Neuronal stem cell (in vitro differentiated cells): ENCODE measurements around the gene FETUB.

Experiments
- DNase-seq: peaks from one replicate; pipeline ENCODE4 v3.0.0-alpha.2; 2013; ENCODE audit warnings: low spot score
- H2AFZ ChIP-seq: one replicate; pipeline ENCODE4 v1.6.1; 2013; ENCODE audit warnings: mild to moderate bottlenecking, low read length, inconsistent platforms
- H2AK5ac ChIP-seq: 2 replicates; pipeline ENCODE4 v1.6.1; 2013; ENCODE audit warnings: low read depth, mild to moderate bottlenecking, inconsistent platforms, low read length, moderate library complexity, mixed read lengths
- H2BK120ac ChIP-seq: 2 replicates; pipeline ENCODE4 v1.6.1; 2013; ENCODE audit warnings: low read depth, mild to moderate bottlenecking, inconsistent platforms, low read length, moderate library complexity, mixed read lengths
- H2BK12ac ChIP-seq: one replicate; pipeline ENCODE4 v1.6.1; 2013; ENCODE audit warnings: low read length, inconsistent platforms
- H2BK15ac ChIP-seq: 2 replicates; pipeline ENCODE4 v1.6.1; 2013; ENCODE audit warnings: mild to moderate bottlenecking, low read length, inconsistent platforms, mixed read lengths
- H2BK5ac ChIP-seq: one replicate; pipeline ENCODE4 v1.6.1; 2013; ENCODE audit warnings: inconsistent platforms, mild to moderate bottlenecking, low read length, moderate library complexity
- H3K14ac ChIP-seq: one replicate; pipeline ENCODE4 v1.6.1; 2013; ENCODE audit warnings: low read length, inconsistent platforms
- H3K18ac ChIP-seq: 2 replicates; pipeline ENCODE4 v1.6.1; 2013; ENCODE audit warnings: low read length, inconsistent platforms
- H3K23ac ChIP-seq: 2 replicates; pipeline ENCODE4 v1.6.1; 2013; ENCODE audit warnings: low read depth, mild to moderate bottlenecking, mixed read lengths, low read length, inconsistent platforms; ENCODE audit not compliant: poor library complexity
- H3K27ac ChIP-seq: replicated peaks from 3 replicates; pipeline ENCODE4 v1.5.1; 2013; ENCODE audit warnings: low read length, inconsistent platforms
- H3K27me3 ChIP-seq, 3 experiments: 2 replicates each; pipeline ENCODE4 v1.6.1; 2013; ENCODE audit warnings: low read length in 3 of 3, mild to moderate bottlenecking in 2 of 3, inconsistent platforms in 1 of 3, low read depth in 1 of 3, mixed read lengths in 1 of 3, moderate library complexity in 1 of 3; ENCODE audit not compliant: control insufficient read depth in 3 of 3, insufficient read depth in 3 of 3
- H3K36me3 ChIP-seq, 2 donors: replicated peaks in 1 of 2; 2 replicates each; pipeline ENCODE4 v1.6.1; 2013; ENCODE audit warnings: low read length in 2 of 2; ENCODE audit not compliant: control insufficient read depth in 2 of 2, insufficient read depth in 2 of 2
- H3K4ac ChIP-seq: 2 replicates; pipeline ENCODE4 v1.6.1; 2013; ENCODE audit warnings: inconsistent platforms, mild to moderate bottlenecking, low read length, moderate library complexity
- H3K4me1 ChIP-seq, 2 donors: 1 replicate in 1 of 2; 2 replicates in 1 of 2; pipeline ENCODE4 v1.6.1; 2013; ENCODE audit warnings: low read length in 2 of 2, low read depth in 1 of 2; ENCODE audit not compliant: control insufficient read depth in 2 of 2, insufficient read depth in 1 of 2
- H3K4me2 ChIP-seq: one replicate; pipeline ENCODE4 v1.6.1; 2013; ENCODE audit warnings: mild to moderate bottlenecking, low read length, inconsistent platforms; ENCODE audit not compliant: insufficient read depth, poor library complexity, severe bottlenecking
- H3K4me3 ChIP-seq, 2 donors: 2 replicates each; pipeline ENCODE4 v1.5.1; 2013; ENCODE audit warnings: low read length in 2 of 2, mild to moderate bottlenecking in 2 of 2, inconsistent platforms in 1 of 2, moderate library complexity in 1 of 2
- H3K79me1 ChIP-seq: one replicate; pipeline ENCODE4 v1.6.1; 2013; ENCODE audit warnings: low read depth, mild to moderate bottlenecking, inconsistent platforms, low read length, moderate library complexity
- H3K9ac ChIP-seq: one replicate; pipeline ENCODE4 v1.6.1; 2013; ENCODE audit warnings: mild to moderate bottlenecking, low read depth, low read length, inconsistent platforms; ENCODE audit not compliant: poor library complexity
- H3K9me3 ChIP-seq, 2 donors: replicated peaks in 1 of 2; 2 replicates each; pipeline versions ENCODE3 to v1.6.1; 2013; ENCODE audit warnings: low read length in 2 of 2, mild to moderate bottlenecking in 2 of 2, inconsistent platforms in 1 of 2, low read depth in 1 of 2, mixed read lengths in 1 of 2, moderate library complexity in 1 of 2; ENCODE audit not compliant: control insufficient read depth in 2 of 2, insufficient read depth in 1 of 2
- H4K8ac ChIP-seq: one replicate; pipeline ENCODE4 v1.6.1; 2013; ENCODE audit warnings: low read depth, mild to moderate bottlenecking, inconsistent platforms, low read length, moderate library complexity
- H4K91ac ChIP-seq: one replicate; pipeline ENCODE4 v1.6.1; 2013; ENCODE audit warnings: low read length, low read depth, mild to moderate bottlenecking, inconsistent platforms; ENCODE audit not compliant: poor library complexity
- WGBS, 2 donors: extraction: QIAGEN DNeasy Blood & Tissue Kit; methylation state at CpG; one replicate each; pipeline ENCODE4 v1.1.7; 2013; ENCODE audit warnings: missing lambda C conversion rate in 2 of 2, mixed read lengths in 1 of 2; ENCODE audit not compliant: insufficient read length in 2 of 2, insufficient replicate concordance in 1 of 2; ENCODE audit errors: extremely low coverage in 2 of 2; 5-methylcytosine and 5-hydroxymethylcytosine counted together

Gene FETUB

GRCh38 chr3:186594591-186595113, 45.5 kb upstream of the FETUB start:
- H4K91ac ChIP-seq = no peak overlapping the region
- no peak overlapping the region for H3K27ac ChIP-seq
- no peak overlapping the region for H2BK15ac ChIP-seq
- peaks cover 0 to 7% (median 0%) of the 10 kb centered on the region in 3 experiments for H3K27me3 ChIP-seq
- H2AFZ ChIP-seq = no peak overlapping the region
- no peaks in the 10 kb centered on the region for H3K36me3 ChIP-seq
- DNase-seq = no peak
- no peak overlapping the region for H2BK120ac ChIP-seq
- no peak overlapping the region for H3K18ac ChIP-seq
- no peak overlapping the region for H2BK5ac ChIP-seq
- no peak overlapping the region for H2AK5ac ChIP-seq
- no CpG with 5 or more reads among the region's 6 CpGs for WGBS, 2 donors
- H3K14ac ChIP-seq = no peak overlapping the region
- H3K9me3 ChIP-seq = no peaks in the 10 kb centered on the region
- H3K79me1 ChIP-seq = no peaks in the 10 kb centered on the region
- no peak overlapping the region for H3K4me3 ChIP-seq
- H3K4me2 ChIP-seq = no peak overlapping the region
- no peak overlapping the region for H3K23ac ChIP-seq
- no peak overlapping the region for H2BK12ac ChIP-seq
- H4K8ac ChIP-seq = no peak overlapping the region
- peaks cover 0 to 3% of the 10 kb centered on the region in 2 donors for H3K4me1 ChIP-seq
- no peak overlapping the region for H3K4ac ChIP-seq
- H3K9ac ChIP-seq = peak overlapping the region; percentile 36

GRCh38 chr3:186596568-186597287, 43.5 kb upstream of the FETUB start:
- peak overlapping the region; percentile 45 for H2AFZ ChIP-seq
- no peak overlapping the region for H3K14ac ChIP-seq
- no peaks in the 10 kb centered on the region for H3K9me3 ChIP-seq
- WGBS, 2 donors = no CpG with 5 or more reads among the region's 17 CpGs
- H3K79me1 ChIP-seq = no peaks in the 10 kb centered on the region
- H2BK120ac ChIP-seq = no peak overlapping the region
- no peak for DNase-seq
- H3K23ac ChIP-seq = no peak overlapping the region
- H2BK15ac ChIP-seq = no peak overlapping the region
- H3K9ac ChIP-seq = no peak overlapping the region
- H3K36me3 ChIP-seq = no peaks in the 10 kb centered on the region
- no peak overlapping the region for H3K18ac ChIP-seq
- H3K4me3 ChIP-seq = no peak overlapping the region
- H3K4ac ChIP-seq = no peak overlapping the region
- peak overlapping the region; percentile 4 for H3K4me2 ChIP-seq
- H2BK5ac ChIP-seq = no peak overlapping the region
- no peak overlapping the region for H4K91ac ChIP-seq
- H3K27me3 ChIP-seq = peaks cover 0 to 12% (median 0%) of the 10 kb centered on the region in 3 experiments
- no peak overlapping the region for H2BK12ac ChIP-seq
- peak overlapping the region; percentile 31 for H4K8ac ChIP-seq
- H3K4me1 ChIP-seq = peaks cover 0 to 3% of the 10 kb centered on the region in 2 donors
- H3K27ac ChIP-seq = no peak overlapping the region
- no peak overlapping the region for H2AK5ac ChIP-seq

- DNase-seq = no peak
- H4K8ac ChIP-seq = peak overlapping the region; percentile 19
- H2AFZ ChIP-seq = no peak overlapping the region
- no peak overlapping the region for H3K9ac ChIP-seq
- no peaks in the 10 kb centered on the region for H3K36me3 ChIP-seq
- no peak overlapping the region for H4K91ac ChIP-seq
- peaks cover 0 to 5% of the 10 kb centered on the region in 2 donors for H3K4me1 ChIP-seq
- no peak overlapping the region for H2BK5ac ChIP-seq
- no peak overlapping the region for H3K18ac ChIP-seq
- no peak overlapping the region for H2AK5ac ChIP-seq
- H3K79me1 ChIP-seq = no peaks in the 10 kb centered on the region
- no CpG with 5 or more reads among the region's 11 CpGs for WGBS, 2 donors
- peaks cover 0 to 12% (median 0%) of the 10 kb centered on the region in 3 experiments for H3K27me3 ChIP-seq
- no peak overlapping the region for H3K27ac ChIP-seq
- H3K23ac ChIP-seq = no peak overlapping the region
- no peak overlapping the region for H3K4me2 ChIP-seq
- H3K14ac ChIP-seq = no peak overlapping the region
- no peaks in the 10 kb centered on the region for H3K9me3 ChIP-seq
- H3K4me3 ChIP-seq = no peak overlapping the region
- no peak overlapping the region for H2BK120ac ChIP-seq
- no peak overlapping the region for H2BK15ac ChIP-seq
- H2BK12ac ChIP-seq = no peak overlapping the region
- no peak overlapping the region for H3K4ac ChIP-seq
Measured at GRCh38 chr3:186598108-186598784, 42.0 kb upstream of the FETUB start.

GRCh38 chr3:186598794-186599141, 41.4 kb upstream of the FETUB start:
- Histone ChIP-seq H2BK12ac (no peak overlapping the region), H3K36me3 (no peaks in the 10 kb centered on the region), H3K9ac (no peak overlapping the region), H2BK5ac (no peak overlapping the region), H3K79me1 (no peaks in the 10 kb centered on the region), H3K4ac (no peak overlapping the region), H3K23ac (no peak overlapping the region), H3K14ac (no peak overlapping the region), H3K4me1 (peaks cover 0 to 5% of the 10 kb centered on the region in 2 donors), H2BK120ac (no peak overlapping the region), H4K8ac (no peak overlapping the region), H3K9me3 (no peaks in the 10 kb centered on the region), H3K27me3 (peaks cover 0 to 12% (median 0%) of the 10 kb centered on the region in 3 experiments), H2AFZ (no peak overlapping the region), H2BK15ac (no peak overlapping the region), H3K4me3 (no peak overlapping the region), H3K27ac (no peak overlapping the region), H4K91ac (no peak overlapping the region), H3K18ac (no peak overlapping the region), H2AK5ac (no peak overlapping the region), H3K4me2 (no peak overlapping the region)
- DNase-seq = no peak
- WGBS, 2 donors = no CpG with 5 or more reads among the region's 4 CpGs
